GM19240 (cell line): Measurements from ENCODE around the gene TMEM8B.

Source experiments
- DNase-seq: peaks from one replicate; pipeline ENCODE4 v3.0.0; 2011; ENCODE audit warnings: low spot score; ENCODE audit not compliant: insufficient read length

TMEM8B gene, protein sequence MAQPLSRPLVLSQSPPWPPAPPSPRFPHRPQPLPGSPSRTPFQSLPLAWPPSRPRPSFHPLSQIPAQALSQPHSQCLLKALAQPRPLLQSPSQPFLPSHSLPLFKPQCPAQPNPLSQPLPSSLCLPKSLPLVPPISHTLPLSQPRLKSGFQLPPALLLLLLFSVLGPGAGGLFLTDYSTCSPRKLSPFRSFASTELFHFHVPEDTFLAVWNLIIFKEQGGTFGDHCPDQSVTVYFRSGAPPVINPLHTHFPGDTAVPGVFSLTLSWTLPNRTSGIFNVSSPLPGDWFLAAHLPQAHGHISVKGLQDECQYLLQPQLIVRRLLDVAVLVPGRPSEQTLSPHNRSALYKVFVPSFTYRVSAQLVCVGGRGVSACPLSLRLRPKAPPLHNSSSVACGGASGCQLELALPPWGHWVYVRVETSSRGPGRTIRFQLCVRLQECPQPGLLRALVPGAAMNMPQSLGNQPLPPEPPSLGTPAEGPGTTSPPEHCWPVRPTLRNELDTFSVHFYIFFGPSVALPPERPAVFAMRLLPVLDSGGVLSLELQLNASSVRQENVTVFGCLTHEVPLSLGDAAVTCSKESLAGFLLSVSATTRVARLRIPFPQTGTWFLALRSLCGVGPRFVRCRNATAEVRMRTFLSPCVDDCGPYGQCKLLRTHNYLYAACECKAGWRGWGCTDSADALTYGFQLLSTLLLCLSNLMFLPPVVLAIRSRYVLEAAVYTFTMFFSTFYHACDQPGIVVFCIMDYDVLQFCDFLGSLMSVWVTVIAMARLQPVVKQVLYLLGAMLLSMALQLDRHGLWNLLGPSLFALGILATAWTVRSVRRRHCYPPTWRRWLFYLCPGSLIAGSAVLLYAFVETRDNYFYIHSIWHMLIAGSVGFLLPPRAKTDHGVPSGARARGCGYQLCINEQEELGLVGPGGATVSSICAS

DNA sequence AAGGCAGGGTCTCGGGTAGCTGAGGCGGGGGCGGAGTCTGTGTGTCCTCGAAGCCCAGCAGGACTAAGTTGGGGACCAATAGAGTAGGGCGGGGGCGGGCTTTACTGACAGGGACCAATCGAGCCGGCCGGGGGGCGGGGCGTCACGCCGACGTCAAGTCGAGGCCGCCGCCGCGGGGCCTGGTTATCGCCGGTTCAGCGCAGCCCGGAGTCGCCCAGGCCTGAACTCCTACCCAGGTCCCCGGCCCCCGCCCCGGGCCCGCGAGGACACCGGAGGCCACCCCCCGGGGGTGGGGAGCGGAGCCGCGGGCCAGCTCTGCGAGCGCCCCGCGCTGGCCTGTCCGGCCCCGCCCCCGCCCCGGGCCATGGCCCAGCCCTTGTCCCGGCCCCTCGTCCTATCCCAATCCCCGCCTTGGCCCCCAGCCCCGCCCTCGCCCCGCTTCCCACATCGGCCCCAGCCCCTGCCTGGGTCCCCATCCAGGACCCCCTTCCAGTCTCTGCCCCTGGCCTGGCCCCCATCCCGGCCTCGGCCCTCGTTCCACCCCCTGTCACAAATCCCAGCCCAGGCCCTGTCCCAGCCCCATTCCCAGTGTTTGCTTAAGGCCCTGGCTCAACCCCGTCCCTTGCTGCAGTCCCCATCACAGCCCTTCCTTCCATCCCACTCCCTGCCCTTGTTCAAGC lies at the start of gene TMEM8B:
TMEM8B (plus strand) TSS at position 145 of the 680 bp plus-strand sequence; CDS start at position 365, 220 bp downstream.
- peak; percentile 95 for DNase-seq

DNA sequence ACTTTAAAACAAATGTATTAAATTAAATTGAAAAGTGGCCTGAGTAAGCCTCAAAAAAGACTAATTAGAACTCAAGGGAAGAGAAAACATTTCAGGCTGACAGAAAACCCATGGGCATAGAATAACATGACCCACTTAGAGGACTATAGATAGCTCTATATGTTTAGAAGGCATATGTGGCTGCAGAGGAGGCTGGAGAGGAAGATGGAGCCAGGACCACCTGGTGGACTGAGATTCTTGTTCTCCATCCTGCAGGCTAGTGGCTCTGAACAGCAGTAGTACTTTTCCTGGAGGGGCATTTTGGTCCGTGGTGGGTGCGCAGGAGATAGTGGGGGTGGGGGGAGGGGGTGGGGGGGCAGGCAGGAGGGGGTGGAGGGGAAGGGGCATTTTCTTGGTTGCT lies 48.0 kb upstream of the TMEM8B start:
- no peak for DNase-seq

DNA sequence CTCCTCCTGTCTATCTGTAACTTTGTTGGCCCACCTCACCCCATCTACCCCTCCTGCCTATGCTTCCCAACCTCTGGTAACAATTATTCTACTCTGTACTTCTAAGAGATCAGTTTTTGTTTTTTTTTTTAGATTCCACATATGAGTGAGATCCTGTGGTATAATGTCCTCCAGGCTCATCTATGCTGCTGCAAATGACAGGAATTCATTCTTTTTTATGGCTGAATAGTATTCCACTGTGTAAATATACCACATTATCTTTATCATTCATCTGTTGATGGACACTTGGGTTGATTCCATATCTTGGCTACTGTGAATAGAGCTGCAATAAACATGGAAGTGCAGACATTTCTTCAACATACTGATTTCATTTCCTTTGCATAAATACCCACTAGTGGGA lies 45.6 kb upstream of the TMEM8B start:
- DNase-seq: no peak

GRCh38 chr9:35789541-35789940 lies 39.5 kb upstream of the TMEM8B start:
- no peak for DNase-seq

GRCh38 chr9:35790025-35790384 lies 39.0 kb upstream of the TMEM8B start:
- no peak for DNase-seq

DNA sequence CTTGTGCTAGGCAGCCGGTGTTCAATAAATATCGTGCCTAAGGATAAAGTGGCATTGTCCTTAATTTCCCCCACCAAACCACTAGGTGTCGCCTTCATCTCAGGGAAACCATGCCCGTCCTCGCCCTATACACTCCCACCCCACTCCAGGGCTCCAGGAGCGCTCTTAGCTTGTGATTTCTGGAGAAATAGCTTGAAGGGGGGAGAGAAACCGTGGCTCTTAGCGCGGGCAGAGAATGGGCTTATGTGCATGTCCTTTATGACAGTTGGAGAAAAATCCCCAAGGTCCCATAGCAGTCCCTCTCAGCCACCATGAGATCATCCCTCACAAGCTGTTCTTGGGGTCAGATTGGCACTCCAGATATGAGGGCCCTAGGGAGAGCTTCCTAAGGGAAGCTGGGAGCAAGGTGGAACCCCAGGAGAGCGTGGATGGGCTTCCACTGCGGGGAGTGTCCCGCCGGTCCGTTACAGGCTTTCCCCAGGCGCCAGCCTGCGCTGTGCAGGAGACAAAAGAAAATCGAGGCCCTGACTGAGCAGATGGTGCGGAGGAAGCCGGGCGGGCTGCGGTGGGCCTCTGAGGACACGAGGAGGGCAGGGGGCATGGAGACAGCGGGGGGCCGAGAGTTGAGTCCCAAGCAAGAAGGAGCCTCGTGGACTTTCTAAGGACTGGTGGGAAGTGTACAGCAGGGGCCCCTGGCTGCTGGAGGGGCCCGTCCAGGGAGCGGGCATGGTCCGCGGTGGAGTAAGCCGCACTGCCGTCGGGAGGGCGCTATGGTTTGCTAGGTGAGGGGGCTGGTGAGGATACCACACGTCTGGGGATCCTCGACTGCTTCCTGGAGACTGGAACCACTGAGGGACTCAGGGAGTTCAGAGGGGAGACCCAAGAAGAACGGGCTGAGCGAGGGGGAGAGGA lies 38.4 kb upstream of the TMEM8B start:
- peak; percentile 78 for DNase-seq

GRCh38 chr9:35791297-35791921 lies 37.6 kb upstream of the TMEM8B start, which contains the start of gene NPR2:
NPR2 (plus strand) TSS chr9:35791591; CDS start chr9:35792409, 818 bp downstream.
- DNase-seq: no peak

DNA sequence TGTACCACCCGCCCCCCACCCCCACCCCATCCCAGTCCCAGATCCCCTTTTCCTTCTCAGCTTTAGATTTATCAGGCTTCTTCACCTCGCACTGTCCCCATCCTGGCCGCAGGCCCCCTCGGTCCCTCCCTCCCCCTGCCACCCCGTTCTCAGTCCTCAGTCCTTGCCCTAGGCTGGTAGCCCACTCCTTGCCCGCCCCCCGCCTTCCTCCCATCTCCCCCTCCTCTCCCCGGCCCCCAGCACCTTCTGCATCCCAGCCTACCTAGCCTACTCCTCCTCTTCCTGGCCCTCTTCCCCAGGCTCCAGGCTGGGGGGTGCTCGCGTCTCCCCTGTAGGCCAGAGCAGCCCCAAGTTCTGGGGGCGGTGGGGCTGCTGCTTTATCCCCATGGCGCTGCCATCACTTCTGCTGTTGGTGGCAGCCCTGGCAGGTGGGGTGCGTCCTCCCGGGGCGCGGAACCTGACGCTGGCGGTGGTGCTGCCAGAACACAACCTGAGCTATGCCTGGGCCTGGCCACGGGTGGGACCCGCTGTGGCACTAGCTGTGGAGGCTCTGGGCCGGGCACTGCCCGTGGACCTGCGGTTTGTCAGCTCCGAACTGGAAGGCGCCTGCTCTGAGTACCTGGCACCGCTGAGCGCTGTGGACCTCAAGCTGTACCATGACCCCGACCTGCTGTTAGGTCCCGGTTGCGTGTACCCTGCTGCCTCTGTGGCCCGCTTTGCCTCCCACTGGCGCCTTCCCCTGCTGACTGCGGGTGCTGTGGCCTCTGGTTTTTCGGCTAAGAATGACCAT lies 36.8 kb upstream of the TMEM8B start:
- no peak for DNase-seq

GRCh38 chr9:35792826-35793225 lies 36.2 kb upstream of the TMEM8B start:
- DNase-seq: no peak

DNA sequence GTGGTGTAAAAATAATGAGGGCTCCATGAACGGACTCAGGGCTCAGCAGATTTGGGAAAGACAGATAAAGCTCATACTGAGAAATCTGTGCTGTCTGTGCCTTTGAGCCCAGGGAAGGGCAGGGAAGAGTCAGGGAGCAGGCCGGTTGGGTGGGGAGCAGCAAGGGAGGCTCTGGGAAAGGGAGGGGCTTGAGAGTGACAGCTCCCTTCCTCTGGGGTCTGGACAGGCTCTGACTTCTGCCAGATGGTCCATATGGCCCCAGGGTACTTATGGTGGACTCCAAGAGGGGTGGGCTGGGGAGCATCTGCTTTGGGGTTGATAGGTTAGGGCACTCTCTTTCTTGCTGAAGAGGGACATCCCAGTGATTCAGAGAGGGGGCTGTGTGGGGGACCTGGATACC lies 35.6 kb upstream of the TMEM8B start:
- no peak for DNase-seq

DNA sequence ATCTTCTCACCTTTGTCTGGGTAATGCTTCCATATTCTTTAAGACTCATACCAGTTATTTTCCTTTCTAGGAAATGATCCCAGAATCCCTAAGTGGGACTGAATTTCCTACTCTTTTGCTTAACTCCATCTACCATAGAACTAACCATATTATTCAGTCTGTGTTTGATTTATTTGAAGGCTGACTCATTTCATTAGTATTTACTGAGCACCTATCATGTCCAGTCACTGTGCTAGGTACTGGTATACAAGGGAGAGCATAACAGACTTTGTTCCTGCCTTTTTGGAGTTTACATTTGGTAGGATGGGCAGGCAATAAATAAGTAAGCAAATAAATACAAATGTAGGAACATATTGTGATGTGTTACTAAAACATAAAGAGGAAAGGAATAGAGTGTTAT lies 33.3 kb upstream of the TMEM8B start:
- DNase-seq: no peak

GRCh38 chr9:35797311-35798109 lies 31.5 kb upstream of the TMEM8B start:
- no peak for DNase-seq

GRCh38 chr9:35798658-35799374 lies 30.2 kb upstream of the TMEM8B start:
- no peak for DNase-seq

DNA sequence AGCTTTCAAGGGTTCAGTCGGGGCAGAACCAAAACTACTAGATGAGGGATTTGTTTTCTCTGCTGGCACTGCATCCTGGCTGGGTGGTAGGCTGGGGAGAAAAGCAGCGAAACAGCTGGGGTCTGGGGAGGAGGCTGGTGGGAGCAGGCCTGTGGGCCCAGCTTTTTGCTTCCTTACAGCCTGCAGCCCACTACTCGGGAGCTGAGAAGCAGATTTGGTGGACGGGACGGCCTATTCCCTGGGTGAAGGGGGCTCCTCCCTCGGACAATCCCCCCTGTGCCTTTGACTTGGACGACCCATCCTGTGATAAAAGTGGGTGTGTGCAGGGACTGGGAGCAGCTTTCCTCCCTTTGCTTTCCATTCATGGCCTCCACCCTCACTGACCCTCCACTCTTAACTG lies 28.5 kb upstream of the TMEM8B start:
- DNase-seq: no peak

GRCh38 chr9:35801328-35802128 lies 27.5 kb upstream of the TMEM8B start:
- no peak for DNase-seq

GRCh38 chr9:35806101-35806500 lies 22.9 kb upstream of the TMEM8B start:
- no peak for DNase-seq

- DNase-seq: no peak
Observed at GRCh38 chr9:35808433-35808832, 20.6 kb upstream of the TMEM8B start.
